Amniotic stem cell (primary cell): ENCODE measurements around the gene NOLC1.

Experiments
- DNase-seq: peaks from one replicate; lab custom pipeline; 2025; lab: John Stamatoyannopoulos, UW

Gene NOLC1

DNA sequence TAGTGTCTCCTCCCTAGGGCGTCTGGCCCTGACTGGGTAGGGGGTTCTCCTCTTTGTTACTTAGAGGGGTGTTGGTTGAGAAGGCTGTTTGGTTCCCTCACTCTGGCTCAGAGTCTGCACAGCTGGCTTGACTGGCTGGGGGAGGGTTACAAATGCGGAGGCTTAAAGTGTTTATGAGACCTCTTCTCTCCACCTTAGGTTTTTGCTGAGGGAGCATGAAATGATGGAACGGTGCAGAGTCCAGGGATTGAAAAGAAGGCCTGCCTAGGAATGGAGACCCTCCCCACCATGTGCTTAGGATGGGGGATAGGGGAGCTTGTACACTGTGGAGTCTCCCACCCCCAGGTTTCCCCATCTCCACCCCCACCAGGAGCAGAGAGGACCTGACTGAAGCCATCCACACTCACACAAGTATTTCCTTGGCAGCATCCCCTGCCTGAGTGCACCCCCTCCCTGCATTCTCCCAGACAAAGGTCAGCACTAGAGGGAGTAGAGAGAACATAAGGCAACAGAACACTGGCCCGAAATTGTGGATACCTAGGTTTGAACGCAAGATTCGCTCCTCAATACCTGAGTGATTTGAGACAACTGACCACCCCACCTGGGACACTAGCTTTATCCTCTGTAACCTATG lies 30.3 kb upstream of the NOLC1 start:
- no peak for DNase-seq

DNA sequence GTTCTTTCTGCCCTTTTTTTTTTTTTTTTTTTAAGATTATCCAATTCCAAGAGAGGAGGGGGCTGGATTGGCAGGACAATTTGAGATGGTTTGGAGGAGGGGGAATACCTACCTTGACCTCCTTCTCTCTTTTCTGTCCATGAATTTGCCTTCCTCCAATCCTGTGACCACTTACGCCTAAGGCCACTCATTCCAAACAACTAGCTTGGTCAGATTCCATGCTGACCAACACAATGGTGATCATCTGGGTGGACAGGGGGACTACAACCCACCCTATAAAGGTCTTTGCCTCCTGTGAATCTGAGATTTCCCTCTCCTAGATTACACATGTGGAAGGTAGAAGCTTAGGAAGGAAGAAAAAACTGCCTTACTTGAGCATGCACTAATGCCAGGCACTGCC lies 29.7 kb upstream of the NOLC1 start:
- no peak for DNase-seq

DNA sequence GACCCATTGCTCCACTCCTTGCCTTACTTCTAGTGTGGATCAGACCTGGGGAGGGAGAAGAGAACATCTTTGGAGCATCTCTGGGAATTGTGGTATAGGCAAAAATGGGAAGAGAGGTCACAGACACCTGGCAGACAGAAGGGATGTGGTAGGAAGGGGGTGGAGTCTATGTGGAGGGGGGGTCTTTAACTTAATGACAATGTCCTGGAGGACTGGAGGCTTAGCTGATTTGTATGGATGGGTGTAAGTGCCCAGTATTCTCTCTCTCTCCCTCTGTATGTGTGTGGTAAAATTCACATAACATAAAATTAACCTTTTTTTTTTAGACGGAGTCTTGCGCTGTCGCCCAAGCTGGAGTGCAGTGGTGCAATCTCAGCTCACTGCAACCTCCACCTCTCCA lies 29.0 kb upstream of the NOLC1 start:
- DNase-seq = no peak

DNA sequence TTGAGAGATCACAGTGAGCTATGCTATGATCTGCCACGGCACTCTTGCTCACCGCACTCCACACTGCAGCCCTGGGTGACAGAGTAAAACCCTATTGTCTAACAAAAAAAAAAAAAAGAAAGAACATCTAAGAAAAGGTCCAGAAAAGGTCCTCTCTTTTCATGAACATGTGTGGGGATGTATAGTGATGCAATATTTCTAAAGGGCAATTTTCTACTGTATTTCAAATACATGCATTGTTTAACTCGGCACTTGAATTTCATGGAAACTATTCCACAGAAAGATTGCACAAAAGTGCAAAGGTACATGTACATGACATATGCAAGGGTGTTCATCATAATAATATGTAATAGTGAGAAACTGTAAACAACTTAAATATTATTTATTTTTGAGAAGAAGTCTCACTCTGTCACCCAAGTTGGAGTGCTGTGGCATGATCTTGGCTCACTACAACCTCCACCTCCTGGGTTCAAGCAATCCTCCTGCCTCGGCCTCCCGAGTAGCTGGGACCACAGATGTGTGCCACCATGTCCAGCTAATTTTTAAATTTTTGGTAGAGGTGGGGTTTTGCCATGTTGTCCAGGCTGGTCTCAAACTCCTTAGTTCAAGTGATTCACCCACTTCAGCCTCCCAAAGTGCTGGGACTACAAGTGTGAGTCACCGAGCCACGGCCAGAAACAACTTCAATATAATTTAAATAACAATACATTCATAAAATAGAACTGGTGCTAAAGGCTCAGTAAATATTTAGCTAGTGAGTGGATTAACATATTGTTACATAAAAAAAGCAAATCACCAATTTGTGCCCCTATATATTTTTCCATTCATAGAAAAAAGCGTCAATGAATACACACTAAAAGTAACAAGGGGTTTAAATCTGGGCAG lies 20.7 kb upstream of the NOLC1 start:
- no peak for DNase-seq

DNA sequence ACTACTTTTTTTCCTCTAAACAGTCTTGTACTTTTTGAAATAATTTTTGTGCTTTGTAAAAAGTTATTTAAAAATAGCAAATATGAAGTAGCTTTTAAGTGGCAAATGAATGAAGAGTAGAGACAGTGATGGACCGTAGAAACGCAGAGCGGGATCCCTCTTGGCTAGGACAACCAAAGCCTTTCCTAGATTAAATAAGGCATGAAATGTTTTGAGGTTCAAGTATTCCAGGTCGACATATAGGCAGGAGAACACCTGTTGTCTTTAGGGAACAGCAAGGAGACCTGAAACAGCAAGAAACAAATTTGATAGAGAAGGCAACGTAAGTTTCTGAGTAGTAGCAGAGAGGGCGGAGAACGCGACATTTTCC lies 20.0 kb upstream of the NOLC1 start:
- no peak for DNase-seq

DNA sequence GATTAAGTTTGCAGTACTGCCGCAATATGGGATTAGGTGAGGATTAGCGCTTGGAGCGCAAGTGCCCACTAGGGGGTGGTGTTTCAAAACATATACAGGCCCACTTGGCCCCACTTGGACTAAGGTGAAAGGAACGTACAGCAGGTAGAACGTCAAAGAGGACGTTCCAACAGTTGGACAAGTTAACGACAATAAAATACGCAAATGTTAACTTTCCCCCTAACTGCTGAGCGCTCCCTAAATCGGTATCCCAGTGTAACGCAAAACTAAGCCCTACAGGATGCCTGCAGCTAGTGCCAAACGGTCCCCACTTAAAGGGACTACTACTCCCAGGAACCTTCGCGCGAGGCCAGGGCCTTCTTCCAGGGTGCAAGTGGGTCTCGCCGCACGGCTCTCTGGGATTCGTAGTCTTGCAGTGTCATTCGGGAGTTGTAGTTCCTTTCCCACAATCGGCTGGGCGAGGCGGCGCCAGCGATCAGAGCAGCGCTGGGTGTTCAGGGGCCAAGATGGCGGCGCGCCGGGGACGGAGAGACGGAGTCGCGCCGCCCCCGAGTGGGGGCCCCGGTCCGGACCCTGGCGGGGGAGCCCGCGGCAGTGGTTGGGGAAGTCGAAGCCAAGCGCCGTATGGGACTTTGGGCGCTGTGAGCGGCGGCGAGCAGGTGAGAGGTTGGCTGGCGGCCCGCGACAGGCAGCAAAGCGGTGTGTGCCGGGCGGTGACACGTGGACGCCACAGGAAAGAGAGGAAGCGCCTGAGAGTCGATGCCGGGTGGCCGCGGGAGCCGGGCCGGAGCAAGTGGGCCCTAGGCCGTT lies 19.4 kb upstream of the NOLC1 start, which contains the start of gene PPRC1:
PPRC1 (plus strand) TSS at position 478 of the 810 bp plus-strand sequence; CDS start at position 507, 29 bp downstream.
- peak; percentile 96 for DNase-seq

DNA sequence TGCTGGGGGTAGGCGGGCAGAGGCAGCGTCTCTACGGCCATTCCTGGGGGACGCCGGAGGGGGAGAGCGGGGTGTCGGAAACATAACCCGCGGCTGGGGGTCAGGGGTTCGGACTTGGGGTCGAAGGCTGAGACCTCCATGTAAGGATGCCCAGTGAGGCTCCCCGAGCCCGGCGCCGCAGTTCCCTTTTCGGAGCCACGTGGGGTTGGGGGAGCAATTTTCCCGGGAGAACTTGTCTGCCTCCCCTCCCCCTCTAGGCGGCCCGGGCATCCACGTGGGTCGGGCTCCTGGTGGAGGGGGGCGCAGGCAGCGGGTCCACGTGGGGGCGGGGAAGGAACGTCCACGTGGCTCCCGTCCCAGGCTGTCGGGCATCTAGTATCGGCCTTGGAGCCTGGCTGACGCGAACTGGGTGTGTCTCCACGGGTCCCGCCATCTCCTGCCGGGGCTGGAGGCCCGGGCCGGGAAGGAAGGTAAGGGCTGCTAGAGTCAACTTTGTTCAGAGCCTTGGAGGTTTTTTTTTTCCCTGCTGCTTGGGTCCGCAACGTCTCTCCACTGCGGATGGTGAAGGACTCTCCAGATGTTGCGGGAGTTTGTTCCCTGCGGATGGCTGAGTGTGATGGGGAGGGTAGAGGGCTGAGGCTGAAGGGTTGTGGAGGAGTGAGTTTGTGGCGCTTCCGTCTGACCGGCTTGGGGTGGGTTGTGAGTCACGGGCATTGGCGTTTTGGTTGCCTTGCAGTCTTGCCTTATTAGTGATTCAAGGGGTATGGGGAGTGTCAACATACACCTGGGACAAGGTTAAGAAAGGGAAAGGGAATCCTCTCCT lies 18.6 kb upstream of the NOLC1 start:
- no peak for DNase-seq

DNA sequence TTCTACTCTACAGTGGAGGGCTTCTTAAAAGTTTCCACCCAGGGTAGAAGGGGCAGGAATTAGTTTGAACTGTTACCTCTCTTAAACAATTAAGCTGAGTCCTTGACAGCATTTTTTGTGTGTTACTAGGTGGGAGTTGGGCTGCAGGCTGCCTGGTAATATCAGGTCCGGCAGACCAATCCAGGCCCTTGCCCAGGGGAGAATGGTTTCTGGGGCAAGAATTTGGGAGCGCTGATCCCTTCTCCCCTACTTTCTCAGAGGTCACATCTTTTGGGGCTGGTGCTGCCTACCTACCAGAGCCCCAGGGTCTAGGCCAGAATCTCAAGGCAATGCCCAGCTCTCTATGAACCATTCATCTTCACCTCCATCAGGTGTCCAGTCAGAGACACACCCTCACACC lies 17.8 kb upstream of the NOLC1 start:
- no peak for DNase-seq

DNA sequence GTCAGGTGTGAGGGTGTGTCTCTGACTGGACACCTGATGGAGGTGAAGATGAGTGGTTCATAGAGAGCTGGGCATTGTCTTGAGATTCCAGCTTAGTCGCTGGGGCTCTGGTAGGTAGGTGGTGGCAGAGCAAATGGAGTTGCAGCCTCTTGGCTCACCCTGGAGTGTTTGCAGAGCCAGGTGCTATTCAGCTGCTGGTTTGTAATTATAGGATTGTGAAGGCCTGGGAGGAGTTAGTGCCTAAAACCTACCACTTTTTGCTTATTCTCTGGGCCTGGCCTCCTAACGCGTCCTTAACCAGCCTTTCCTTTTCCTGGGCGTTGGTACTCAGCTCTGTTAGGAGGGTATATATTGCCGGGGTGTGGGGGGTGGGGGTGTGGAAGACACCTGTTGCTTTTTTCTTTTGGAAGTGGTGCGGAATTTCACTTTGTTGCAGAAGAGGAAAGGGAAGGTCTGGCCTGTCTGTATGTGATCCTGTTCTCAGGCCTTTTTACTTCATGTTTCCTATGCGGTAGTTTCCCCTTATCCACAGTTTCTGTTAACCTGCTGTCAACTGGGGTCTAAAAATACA lies 16.1 kb upstream of the NOLC1 start:
- no peak for DNase-seq

DNA sequence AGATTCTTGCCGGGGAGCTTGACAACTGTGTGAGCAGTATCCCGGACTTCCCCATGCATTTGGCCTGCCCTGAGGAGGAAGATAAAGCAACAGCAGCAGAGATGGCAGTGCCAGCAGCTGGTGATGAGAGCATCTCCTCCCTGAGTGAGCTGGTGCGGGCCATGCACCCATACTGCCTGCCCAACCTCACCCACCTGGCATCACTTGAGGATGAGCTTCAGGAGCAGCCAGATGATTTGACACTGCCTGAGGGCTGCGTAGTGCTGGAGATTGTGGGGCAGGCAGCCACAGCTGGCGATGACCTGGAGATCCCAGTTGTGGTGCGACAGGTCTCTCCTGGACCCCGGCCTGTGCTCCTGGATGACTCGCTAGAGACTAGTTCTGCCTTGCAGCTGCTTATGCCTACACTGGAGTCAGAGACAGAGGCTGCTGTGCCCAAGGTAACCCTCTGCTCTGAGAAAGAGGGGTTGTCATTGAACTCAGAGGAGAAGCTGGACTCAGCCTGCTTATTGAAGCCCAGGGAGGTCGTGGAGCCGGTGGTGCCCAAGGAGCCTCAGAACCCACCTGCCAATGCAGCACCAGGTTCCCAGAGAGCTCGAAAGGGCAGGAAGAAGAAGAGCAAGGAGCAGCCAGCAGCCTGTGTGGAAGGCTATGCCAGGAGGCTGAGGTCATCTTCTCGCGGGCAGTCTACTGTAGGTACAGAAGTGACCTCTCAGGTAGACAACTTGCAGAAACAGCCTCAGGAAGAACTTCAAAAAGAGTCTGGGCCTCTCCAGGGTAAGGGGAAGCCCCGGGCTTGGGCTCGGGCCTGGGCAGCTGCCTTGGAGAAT lies 12.7 kb upstream of the NOLC1 start:
- no peak for DNase-seq

DNA sequence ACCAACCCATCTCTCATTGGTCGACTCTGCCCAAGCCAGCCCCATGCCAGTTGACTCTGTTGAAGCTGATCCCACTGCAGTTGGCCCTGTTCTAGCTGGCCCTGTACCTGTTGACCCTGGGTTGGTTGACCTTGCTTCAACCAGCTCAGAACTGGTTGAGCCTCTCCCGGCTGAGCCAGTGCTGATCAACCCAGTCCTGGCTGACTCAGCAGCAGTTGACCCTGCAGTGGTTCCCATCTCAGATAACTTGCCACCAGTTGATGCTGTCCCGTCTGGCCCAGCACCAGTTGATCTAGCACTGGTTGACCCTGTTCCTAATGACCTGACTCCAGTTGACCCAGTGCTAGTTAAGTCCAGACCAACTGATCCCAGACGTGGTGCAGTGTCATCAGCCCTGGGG lies 12.0 kb upstream of the NOLC1 start:
- DNase-seq = no peak

DNA sequence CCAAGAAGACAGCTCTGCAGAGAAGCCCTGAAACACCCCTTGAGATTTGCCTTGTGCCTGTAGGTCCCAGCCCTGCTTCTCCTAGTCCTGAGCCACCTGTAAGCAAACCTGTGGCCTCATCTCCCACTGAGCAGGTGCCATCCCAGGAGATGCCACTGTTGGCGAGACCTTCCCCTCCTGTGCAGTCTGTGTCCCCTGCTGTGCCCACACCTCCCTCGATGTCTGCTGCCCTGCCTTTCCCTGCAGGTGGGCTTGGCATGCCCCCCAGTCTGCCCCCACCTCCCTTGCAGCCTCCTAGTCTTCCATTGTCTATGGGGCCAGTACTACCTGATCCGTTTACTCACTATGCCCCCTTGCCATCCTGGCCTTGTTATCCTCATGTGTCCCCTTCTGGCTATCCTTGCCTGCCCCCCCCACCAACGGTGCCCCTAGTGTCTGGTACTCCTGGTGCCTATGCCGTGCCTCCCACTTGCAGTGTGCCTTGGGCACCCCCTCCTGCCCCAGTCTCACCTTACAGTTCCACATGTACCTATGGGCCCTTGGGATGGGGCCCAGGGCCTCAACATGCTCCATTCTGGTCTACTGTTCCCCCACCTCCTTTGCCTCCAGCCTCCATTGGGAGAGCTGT lies 11.2 kb upstream of the NOLC1 start:
- no peak for DNase-seq

DNA sequence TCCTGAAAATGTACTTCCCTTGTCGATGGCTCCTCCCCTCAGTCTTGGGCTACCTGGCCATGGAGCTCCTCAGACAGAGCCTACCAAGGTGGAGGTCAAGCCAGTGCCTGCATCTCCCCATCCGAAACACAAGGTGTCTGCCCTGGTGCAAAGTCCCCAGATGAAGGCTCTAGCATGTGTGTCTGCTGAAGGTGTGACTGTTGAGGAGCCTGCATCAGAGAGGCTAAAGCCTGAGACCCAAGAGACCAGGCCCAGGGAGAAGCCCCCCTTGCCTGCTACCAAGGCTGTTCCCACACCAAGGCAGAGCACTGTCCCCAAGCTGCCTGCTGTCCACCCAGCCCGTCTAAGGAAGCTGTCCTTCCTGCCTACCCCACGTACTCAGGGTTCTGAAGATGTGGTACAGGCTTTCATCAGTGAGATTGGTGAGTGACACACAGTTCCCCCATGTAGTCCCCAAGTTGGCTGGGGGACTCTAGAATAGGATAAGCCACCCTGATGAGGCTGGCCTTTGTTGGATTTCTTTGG lies 10.5 kb upstream of the NOLC1 start:
- DNase-seq = no peak

DNA sequence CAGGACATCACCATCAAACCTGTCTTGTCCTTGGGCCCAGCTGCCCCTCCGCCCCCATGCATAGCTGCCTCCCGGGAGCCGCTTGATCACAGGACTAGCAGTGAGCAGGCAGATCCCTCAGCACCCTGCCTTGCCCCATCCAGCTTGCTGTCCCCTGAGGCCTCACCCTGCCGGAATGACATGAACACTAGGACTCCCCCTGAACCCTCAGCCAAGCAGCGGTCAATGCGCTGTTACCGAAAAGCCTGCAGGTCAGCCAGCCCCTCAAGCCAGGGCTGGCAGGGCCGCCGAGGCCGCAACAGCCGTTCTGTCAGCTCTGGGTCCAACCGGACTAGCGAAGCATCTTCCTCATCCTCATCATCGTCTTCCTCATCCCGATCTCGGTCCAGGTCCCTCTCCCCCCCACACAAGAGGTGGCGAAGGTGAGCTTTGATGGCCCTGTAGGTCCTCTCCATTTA lies 5.2 kb upstream of the NOLC1 start:
- no peak for DNase-seq

DNA sequence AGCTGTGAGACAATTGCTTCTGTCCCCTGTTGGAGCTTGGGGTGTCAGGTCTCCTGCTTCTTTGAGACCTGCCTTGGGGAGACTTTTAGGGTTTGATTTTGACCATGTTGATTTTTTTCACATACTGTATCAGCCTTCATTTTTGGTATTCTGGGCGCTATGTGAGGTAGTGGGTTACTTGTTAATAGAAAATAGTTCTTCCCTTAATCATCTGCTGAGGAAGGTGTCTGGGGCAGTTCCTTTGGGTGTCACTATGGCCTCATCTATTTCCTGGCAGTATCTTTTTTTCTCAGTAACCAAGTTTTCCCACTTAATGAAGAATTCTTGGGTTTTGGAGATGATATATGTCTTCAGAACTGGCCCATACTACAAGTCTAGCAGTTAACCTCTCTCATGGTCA lies 4.6 kb upstream of the NOLC1 start:
- no peak for DNase-seq

DNA sequence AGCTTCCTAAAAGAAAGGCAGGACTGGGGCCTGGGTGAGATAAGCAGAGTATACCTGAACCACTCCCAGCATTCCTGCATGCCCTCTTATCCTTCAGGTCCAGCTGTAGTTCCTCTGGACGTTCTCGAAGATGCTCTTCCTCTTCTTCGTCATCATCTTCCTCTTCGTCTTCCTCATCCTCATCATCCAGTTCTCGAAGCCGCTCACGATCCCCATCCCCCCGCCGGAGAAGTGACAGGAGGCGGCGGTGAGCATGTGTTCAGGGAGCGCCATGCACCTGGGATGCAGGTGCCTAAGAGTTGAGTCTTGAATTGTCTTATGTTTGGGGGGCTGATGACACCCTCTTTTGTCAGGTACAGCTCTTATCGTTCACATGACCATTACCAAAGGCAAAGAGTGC lies 3.9 kb upstream of the NOLC1 start:
- DNase-seq = no peak

DNA sequence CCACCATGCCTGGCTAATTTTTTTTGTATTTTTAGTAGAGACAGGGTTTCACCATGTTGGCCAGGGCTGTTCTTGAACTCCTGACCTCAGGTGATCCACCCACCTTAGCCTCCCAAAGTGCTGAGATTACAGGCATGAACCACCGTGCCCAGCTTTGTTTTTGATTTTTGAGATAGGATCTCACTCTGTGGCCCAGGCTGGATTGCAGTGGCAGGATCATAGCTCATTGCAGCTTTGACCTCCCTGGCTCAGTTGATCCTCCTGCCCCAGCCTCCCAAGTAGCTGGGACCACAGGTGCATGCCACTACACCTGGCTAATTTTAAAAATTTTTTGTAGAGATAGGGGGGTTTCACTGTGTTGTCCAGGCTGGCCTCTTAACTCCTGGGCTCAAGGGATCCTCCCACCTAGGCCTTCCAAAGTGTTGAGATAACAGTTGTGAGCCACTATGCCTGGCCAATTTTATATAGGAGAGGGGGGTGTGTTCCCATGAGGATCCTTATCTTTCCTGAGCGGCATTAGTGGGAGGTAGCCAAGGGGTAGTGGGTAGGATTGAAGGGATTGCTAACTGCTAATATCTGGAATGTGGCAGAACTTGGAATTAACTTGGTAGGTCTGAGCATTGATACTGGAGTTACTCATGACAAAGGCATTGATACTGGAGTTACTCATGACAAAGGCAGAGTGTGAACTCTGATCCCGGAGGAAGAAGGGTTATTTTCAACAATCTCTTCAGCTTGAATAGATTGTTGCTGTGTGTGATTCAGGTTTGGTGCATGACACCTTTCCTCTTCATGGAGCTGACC lies 1.0 kb upstream of the NOLC1 start:
- no peak for DNase-seq

DNA sequence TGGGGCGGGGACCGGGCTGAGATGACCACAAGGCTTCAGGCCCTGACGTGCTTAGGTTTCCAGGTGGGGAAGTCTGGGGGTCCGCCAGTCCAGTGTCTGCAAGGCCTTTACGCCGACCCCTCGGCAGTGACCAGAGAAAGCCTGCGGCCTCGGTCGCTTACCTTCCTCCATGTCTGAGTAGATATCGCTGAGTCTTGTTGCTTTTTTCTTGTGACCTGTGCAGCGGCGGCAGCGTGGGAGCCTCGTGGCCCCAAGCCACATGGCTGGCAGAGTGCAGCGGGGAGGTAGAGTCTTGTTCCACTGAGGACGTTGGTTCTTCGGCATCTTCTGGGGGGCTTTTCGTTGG lies 329 bp downstream of the NOLC1 start:
- no peak for DNase-seq

DNA sequence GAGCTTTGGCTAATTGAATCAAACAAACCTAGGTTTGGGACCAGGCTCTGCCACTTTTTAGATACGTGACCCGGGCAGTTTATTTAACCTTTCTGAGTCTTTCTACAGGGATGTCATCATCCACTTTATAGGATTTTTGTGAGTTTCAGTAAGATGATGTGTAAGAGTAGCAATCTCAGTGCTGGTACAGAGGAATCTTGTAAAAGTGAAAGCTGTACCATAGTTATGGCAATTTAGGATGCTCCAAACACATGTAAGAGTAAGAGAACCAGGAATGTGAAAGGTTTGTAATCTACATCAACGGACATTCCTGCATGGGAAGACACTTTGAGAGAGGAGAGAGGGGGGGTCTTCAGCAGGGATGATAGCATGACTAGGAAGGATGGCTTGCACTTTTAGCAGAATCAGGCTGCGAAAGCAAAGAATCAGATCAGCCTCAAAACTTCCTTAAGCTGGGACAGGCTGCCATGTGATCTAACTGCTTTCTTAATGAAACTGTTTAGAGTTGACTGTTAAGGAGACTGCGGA lies 968 bp downstream of the NOLC1 start:
- no peak for DNase-seq
